K562 (cell line): ENCODE results near the gene SERPING1. TPM values are rescaled to one million over a fixed set of nuclear protein-coding genes. Genes with fewer than 3 reads are reported as not detected.

Source experiments
- ATAC-seq: fragments of 200-7000 bp; cut with Tn5 transposase; 3 replicates; pipeline ENCODE4 v1.9.1; 2020; ENCODE audit warnings: moderate library complexity
- BruUV-seq: library from RNA; stranded (reverse); fragments of 400-500 nt; replicated peaks from 2 replicates; lab custom pipeline; 2021; lab: Mats Ljungman, UMichigan
- CTCF ChIA-PET: fragments of 300-600 bp; formaldehyde crosslinking; extraction: SDS; loops from one replicate; lab custom pipeline; 2021; ENCODE audit warnings: low intra/inter-chr PET ratio; lab: Yijun Ruan, JAX
- POLR2A ChIA-PET: fragments of 300-600, 350-650 bp; sonication (Branson Sonifier 250); formaldehyde crosslinking; extraction: SDS; loops from one replicate; lab custom pipeline; 2021; ENCODE audit warnings: antibody characterized with exemption, inconsistent platforms; lab: Yijun Ruan, JAX
- DNase-seq, 4 experiments: peaks; one replicate each; pipeline versions ENCODE4 v3.0.0 to v3.0.0-alpha.2; 2011 to 2018; ENCODE audit warnings: low spot score in 3 of 4, mixed read lengths in 3 of 4; ENCODE audit errors: extremely low read depth in 1 of 4
- FAIRE-seq: peaks from 2 replicates; lab custom pipeline; 2011; peaks lifted over from hg19 to GRCh38; lab: Jason Lieb, UNC
- H2AFZ ChIP-seq: 2 replicates; pipeline ENCODE4 v1.6.0; 2011; ENCODE audit warnings: low read depth, low read length, control low read depth, inconsistent platforms
- H3K27ac ChIP-seq: fragments of 200-600 bp; 3 replicates; pipeline ENCODE4 v1.8.0; 2011; ENCODE audit warnings: low read depth, mild to moderate bottlenecking, control low read depth, inconsistent platforms, low read length, moderate library complexity, mixed read lengths; ENCODE audit errors: extremely low read depth
- H3K27me3 ChIP-seq, 2 experiments: fragments of 300-600 bp in 1 of 2; 2 replicates in 1 of 2; 3 replicates in 1 of 2; pipeline versions ENCODE4 v1.6.0 to v1.8.0; 2011; ENCODE audit warnings: inconsistent platforms in 2 of 2, low read length in 2 of 2, mild to moderate bottlenecking in 1 of 2, mixed read lengths in 1 of 2, moderate library complexity in 1 of 2; ENCODE audit not compliant: control insufficient read depth in 2 of 2, insufficient read depth in 2 of 2
- H3K36me3 ChIP-seq: fragments of 300-600 bp; 3 replicates; pipeline ENCODE4 v1.8.0; 2011; ENCODE audit warnings: mild to moderate bottlenecking, low read length, inconsistent platforms; ENCODE audit not compliant: control insufficient read depth, insufficient read depth
- H3K4me1 ChIP-seq, 2 experiments: fragments of 200-600 bp in 1 of 2; replicated peaks in 1 of 2; 2 replicates in 1 of 2; 3 replicates in 1 of 2; pipeline versions ENCODE4 v1.5.1 to v1.8.0; 2011; ENCODE audit warnings: inconsistent platforms in 2 of 2, low read length in 2 of 2, mild to moderate bottlenecking in 1 of 2, mixed read lengths in 1 of 2, moderate library complexity in 1 of 2; ENCODE audit not compliant: control insufficient read depth in 2 of 2, insufficient read depth in 2 of 2
- H3K4me2 ChIP-seq: 2 replicates; pipeline ENCODE4 v1.6.1; 2011; ENCODE audit warnings: low read length, control low read depth, inconsistent platforms, mixed read lengths; ENCODE audit not compliant: insufficient read depth
- H3K4me3 ChIP-seq: fragments of 200-600 bp; sonication (generic), shearing (Covaris generic); 2 replicates; pipeline ENCODE4 v1.5.1; 2016; ENCODE audit warnings: control low read depth, inconsistent platforms
- H3K79me2 ChIP-seq: fragments of 200-600 bp; 3 replicates; pipeline ENCODE4 v1.8.0; 2011; ENCODE audit warnings: low read length, inconsistent platforms; ENCODE audit not compliant: control insufficient read depth, insufficient read depth
- H3K9ac ChIP-seq, 2 experiments: 2 replicates each; pipeline versions ENCODE4 v1.6.0 to v1.6.1; 2011; ENCODE audit warnings: low read depth in 2 of 2, low read length in 2 of 2, control low read depth in 1 of 2, inconsistent platforms in 1 of 2, mild to moderate bottlenecking in 1 of 2, mixed read lengths in 1 of 2; ENCODE audit not compliant: insufficient read depth in 1 of 2
- H3K9me1 ChIP-seq: one replicate; pipeline ENCODE4 v1.6.0; 2011; ENCODE audit warnings: inconsistent platforms, mild to moderate bottlenecking, low read length, moderate library complexity; ENCODE audit not compliant: control insufficient read depth, insufficient read depth
- H3K9me3 ChIP-seq: replicated peaks from 2 replicates; pipeline ENCODE4 v1.5.1; 2011; ENCODE audit warnings: low read depth, low read length, inconsistent platforms; ENCODE audit not compliant: control insufficient read depth, insufficient read depth
- H4K20me1 ChIP-seq: replicated peaks from 2 replicates; pipeline ENCODE4 v1.6.1; 2011; ENCODE audit warnings: low read length, inconsistent platforms, mixed read lengths; ENCODE audit not compliant: control insufficient read depth, insufficient read depth
- CEBPG ChIP-seq, 3 experiments: fragments of 200-800 bp in 1 of 3; sonication (Bioruptor generic) in 1 of 3; sonication (generic) in 1 of 3; formaldehyde crosslinking in 1 of 3; IDR thresholded peaks in 2 of 3; conservative IDR thresholded peaks in 1 of 3; 2 replicates each; pipeline versions ENCODE4 v1.6.1 to v1.8.0; 2016 to 2022; ENCODE audit warnings: missing compliant biosample characterization in 2 of 3, missing genetic modification characterization in 2 of 3, mild to moderate bottlenecking in 1 of 3, missing genetic modification reagents in 1 of 3
- E2F1 ChIP-seq: sonication (generic); formaldehyde crosslinking; IDR thresholded peaks from 2 replicates; pipeline ENCODE4 v1.8.1; 2023; ENCODE audit warnings: mild to moderate bottlenecking, missing genetic modification reagents, moderate library complexity
- E2F4 ChIP-seq: sonication (generic); formaldehyde crosslinking; IDR thresholded peaks from 2 replicates; pipeline ENCODE4 v1.8.0; 2022; ENCODE audit warnings: mild to moderate bottlenecking, low read depth, missing genetic modification reagents
- GTF2E2 ChIP-seq: fragments of 200-800 bp; sonication (Bioruptor generic); IDR thresholded peaks from 2 replicates; pipeline ENCODE4 v1.6.1; 2016; ENCODE audit warnings: missing genetic modification characterization, missing compliant biosample characterization
- MCM3 ChIP-seq: fragments of 450-650 bp; IDR thresholded peaks from 2 replicates; pipeline ENCODE4 v1.6.1; 2016
- PTTG1 ChIP-seq: fragments of 450-650 bp; IDR thresholded peaks from 2 replicates; pipeline ENCODE4 v1.6.1; 2016; ENCODE audit warnings: low read depth, mild to moderate bottlenecking, missing genetic modification characterization, missing compliant biosample characterization
- TCF15 ChIP-seq: fragments of 250-450 bp; sonication (Bioruptor Pico); IDR thresholded peaks from 2 replicates; pipeline ENCODE4 v1.8.0; 2022; ENCODE audit warnings: moderate library complexity, mild to moderate bottlenecking, inconsistent platforms
- ZBTB1 ChIP-seq: sonication (generic); formaldehyde crosslinking; IDR thresholded peaks from 2 replicates; pipeline ENCODE4 v1.8.1; 2023; ENCODE audit warnings: missing genetic modification reagents, low read depth, mild to moderate bottlenecking, borderline replicate concordance
- ZC3H11A ChIP-seq: IDR thresholded peaks from 2 replicates; pipeline ENCODE4 v1.6.1; 2012; ENCODE audit warnings: low read depth, low read length, improper control_type of control experiment
- ZNF668 ChIP-seq: fragments of 250-450 bp; sonication (Bioruptor Pico); IDR thresholded peaks from 2 replicates; pipeline ENCODE4 v1.8.0; 2022; ENCODE audit warnings: mild to moderate bottlenecking, inconsistent platforms
- WGBS: fragments of 100-300 bp; shearing (Covaris generic); methylation state at CpG from one replicate; pipeline ENCODE4 v1.1.6; 2016; ENCODE audit warnings: low coverage, mixed read lengths; ENCODE audit not compliant: insufficient coverage; ENCODE audit errors: missing lambda C conversion rate; 5-methylcytosine and 5-hydroxymethylcytosine counted together
- in situ Hi-C: fragments of 300-500 bp; cut with MboI; formaldehyde crosslinking; loops from 4 replicates; pipeline ENCODE4 v1.15.0; 2018; ENCODE audit warnings: inconsistent platforms, mixed read lengths
- intact Hi-C: fragments of 100-400 bp; cut with micrococcal nuclease; formaldehyde crosslinking; loops from 2 replicates; pipeline ENCODE4 v1.14.2; 2022
- polyA plus RNA-seq, 8 experiments: library from polyadenylated mRNA; depleted of rRNA in 4 of 8; stranded (reverse) in 5 of 8; unstranded in 3 of 8; fragments of >200 nt; fragmentation: Nextera tagmentation in 2 of 8; fragmentation: Illumina TruSeq in 1 of 8; extraction: Ambion mirVana in 2 of 8; extraction: Trizol in 1 of 8; gene quantifications; 2 replicates each; pipeline versions ENCODE4 v1.2.1 to v1.2.3, GENCODE V29; 2011 to 2014; ENCODE audit warnings: inconsistent platforms in 1 of 8, missing spikeins in 1 of 8
- total RNA-seq, 7 experiments: library from RNA; depleted of rRNA in 6 of 7; stranded (reverse); fragments of >200 nt in 6 of 7; fragmentation: Illumina TruSeq in 2 of 7; extraction: Trizol in 2 of 7; gene quantifications; 2 replicates each; pipeline versions ENCODE4 v1.2.1 to v1.2.3, GENCODE V29; 2011 to 2021; ENCODE audit warnings: low replicate concordance in 1 of 7

Gene SERPING1
- total and polyA plus RNA-seq, 9 of the 15 experiments (the other 6 are each of a cell fraction or from before 2014, with no cell fraction given) = 0.10 to 1.00 (median 0.21) TPM; not detected in 2

GRCh38 chr11:57551941-57552340 lies 45.5 kb upstream of the SERPING1 start:
- peaks cover 5 to 14% of the 10 kb centered on the region in 2 experiments; a peak in 3 of 5 replicates for H3K4me1 ChIP-seq
- intact Hi-C loops (no loop called here), in situ Hi-C loops (no loop called here)
- TSS peak; percentile 59 for BruUV-seq
- ATAC-seq (no peak), FAIRE-seq (no peak), DNase-seq (no peak)
- POLR2A ChIA-PET = interaction anchor here (0.6 kb wide), 1 partner anchor 472 kb away, joined by 3 read pairs; the partner anchor contains the start of gene OR9Q1
- no peaks in the 10 kb centered on the region for H3K36me3 ChIP-seq
- WGBS = 77% methylated on average over 3 of the region's 4 CpGs
- no peak overlapping the region for H3K4me2 ChIP-seq
- H3K9me3 ChIP-seq = no peaks in the 10 kb centered on the region
- H3K9me1 ChIP-seq = no peaks in the 10 kb centered on the region
- H2AFZ ChIP-seq = no peak overlapping the region
- H3K9ac ChIP-seq = 0 out of 4 replicates have a peak overlapping the region, but pooled peaks of 1 of the 2 experiments have one; percentile 1
- TF ChIP-seq E2F4 (CRISPR knock-in tag) (no peak), GTF2E2 (tag) (no peak), MCM3 (no peak), PTTG1 (tag) (no peak), E2F1 (no peak), CEBPG (CRISPR knock-in tag; IDR thresholded peaks at IDR 0.05) (no peak), CEBPG (tag; conservative IDR thresholded peaks at IDR 0.05 in 1 of 2, IDR thresholded peaks at IDR 0.05 in 1 of 2) (no peak), TCF15 (CRISPR knock-in tag) (no peak), ZC3H11A (no peak), ZBTB1 (CRISPR knock-in tag) (no peak), ZNF668 (CRISPR knock-in tag) (no peak)
- H3K79me2 ChIP-seq = no peaks in the 10 kb centered on the region
- CTCF ChIA-PET = no interaction called here
- no peak overlapping the region for H3K4me3 ChIP-seq
- H3K27me3 ChIP-seq = no peaks in the 10 kb centered on the region
- H4K20me1 ChIP-seq = no peaks in the 10 kb centered on the region
- H3K27ac ChIP-seq = no peak overlapping the region
